ENCODE results near the gene COLEC11. TPM values are rescaled to one million over a fixed set of nuclear protein-coding genes. Genes with fewer than 3 reads are reported as not detected.

COLEC11 gene
- total and polyA plus RNA-seq, 5 experiments from 2014 or later: 1.8 to 1.9 TPM; not detected in 3

GRCh38 chr2:3587021-3587420 lies 7.9 kb upstream of the COLEC11 start:
- no peak overlapping the region for H3K4me3 Mint-ChIP-seq
- no peak overlapping the region for H3K27ac Mint-ChIP-seq
- H3K4me1 Mint-ChIP-seq: peaks cover 0 to 2% (median 0%) of the 10 kb centered on the region in 4 donors
- H3K36me3 Mint-ChIP-seq: peaks cover 0 to 40% (median 6%) of the 10 kb centered on the region in 3 donors
- H3K27me3 Mint-ChIP-seq: no peaks in the 10 kb centered on the region
- no peak for ATAC-seq
- no peaks in the 10 kb centered on the region for H3K9me3 Mint-ChIP-seq
- DNase-seq: no peak
- POLR2A ChIA-PET: no interaction called here

GRCh38 chr2:3587432-3587831 lies 7.5 kb upstream of the COLEC11 start:
- no peak for DNase-seq
- Mint-ChIP-seq H3K4me3 (no peak overlapping the region), H3K27ac (no peak overlapping the region), H3K9me3 (peaks cover 0 to 3% (median 0%) of the 10 kb centered on the region in 9 donors), H3K4me1 (peaks cover 0 to 2% (median 0%) of the 10 kb centered on the region in 4 donors), H3K27me3 (no peaks in the 10 kb centered on the region), H3K36me3 (peaks cover 0 to 36% (median 6%) of the 10 kb centered on the region in 3 donors)
- POLR2A ChIA-PET: no interaction called here
- no peak for ATAC-seq

GRCh38 chr2:3588084-3588483 lies 6.8 kb upstream of the COLEC11 start:
- POLR2A ChIA-PET: interaction anchor here (0.6 kb wide), 1 partner anchor 12 kb away, joined by 3 read pairs; no protein-coding TSS in a partner anchor
- ATAC-seq (no peak), DNase-seq (no peak)
- H3K27me3 Mint-ChIP-seq: no peaks in the 10 kb centered on the region
- H3K27ac Mint-ChIP-seq: peak overlapping the region in 2 of 10 donors; percentile 15 to 18
- H3K36me3 Mint-ChIP-seq: peaks cover 0 to 30% (median 7%) of the 10 kb centered on the region in 3 donors
- H3K4me3 Mint-ChIP-seq: no peak overlapping the region
- H3K4me1 Mint-ChIP-seq: peaks cover 0 to 2% (median 0%) of the 10 kb centered on the region in 4 donors
- peaks cover 0 to 4% (median 0%) of the 10 kb centered on the region in 9 donors for H3K9me3 Mint-ChIP-seq

GRCh38 chr2:3589086-3589485 lies 5.8 kb upstream of the COLEC11 start:
- H3K27ac Mint-ChIP-seq: peak overlapping the region in 1 of 10 donors; percentile 51
- no peak for DNase-seq
- H3K27me3 Mint-ChIP-seq: no peaks in the 10 kb centered on the region
- no peak overlapping the region for H3K4me3 Mint-ChIP-seq
- no peak for ATAC-seq
- peaks cover 4 to 28% (median 7%) of the 10 kb centered on the region in 3 donors for H3K36me3 Mint-ChIP-seq
- peaks cover 0 to 4% (median 0%) of the 10 kb centered on the region in 9 donors for H3K9me3 Mint-ChIP-seq
- peaks cover 0 to 2% (median 0%) of the 10 kb centered on the region in 4 donors for H3K4me1 Mint-ChIP-seq
- POLR2A ChIA-PET: no interaction called here

GRCh38 chr2:3595404-3595803 lies 492 bp downstream of the COLEC11 start:
- Mint-ChIP-seq H3K9me3 (peaks cover 0 to 4% (median 0%) of the 10 kb centered on the region in 9 donors), H3K36me3 (peaks cover 4 to 6% (median 4%) of the 10 kb centered on the region in 3 donors), H3K4me1 (peaks cover 1 to 25% (median 9%) of the 10 kb centered on the region in 4 donors), H3K27me3 (peaks cover 0 to 8% (median 0%) of the 10 kb centered on the region in 5 donors), H3K27ac (no peak overlapping the region), H3K4me3 (no peak overlapping the region)
- no peak for DNase-seq
- POLR2A ChIA-PET: interaction anchor here (0.9 to 1.0 kb wide), 2 partner anchors 9 to 37 kb away, joined by 3 to 4 read pairs; partner anchors contain the start of gene RNASEH1
- no peak for ATAC-seq

- POLR2A ChIA-PET: interaction anchor here (0.9 to 1.0 kb wide), 2 partner anchors 9 to 38 kb away, joined by 3 to 4 read pairs; partner anchors contain the start of gene RNASEH1
- H3K27me3 Mint-ChIP-seq: peaks cover 0 to 8% (median 0%) of the 10 kb centered on the region in 5 donors
- no peak for DNase-seq
Observed at GRCh38 chr2:3595985-3596384, 1.1 kb downstream of the COLEC11 start.

DNA sequence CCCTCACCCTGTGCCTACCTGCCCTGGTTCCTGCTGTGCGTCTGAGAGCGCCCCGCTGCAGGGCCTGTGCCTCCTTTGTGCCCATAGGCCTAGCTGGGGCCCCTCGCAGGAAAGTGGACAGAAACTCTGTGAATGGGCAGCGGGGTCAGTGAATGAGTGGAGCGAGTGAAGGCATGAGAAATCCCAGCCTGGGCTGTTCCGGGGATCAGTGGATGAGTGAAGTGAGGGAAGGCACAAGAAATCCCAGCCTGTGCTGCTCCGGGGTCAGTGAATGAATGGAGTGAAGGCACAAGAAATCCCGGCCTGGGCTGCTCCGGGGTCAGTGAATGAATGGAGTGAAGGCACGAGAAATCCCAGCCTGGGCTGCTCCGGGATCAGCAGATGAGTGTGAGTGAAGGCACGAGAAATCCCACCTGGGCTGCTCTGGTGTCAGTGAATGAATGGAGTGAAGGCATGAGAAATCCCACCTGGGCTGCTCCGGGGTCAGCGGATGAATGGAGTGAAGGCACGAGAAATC lies 2.0 kb downstream of the COLEC11 start:
- POLR2A ChIA-PET: no interaction called here
- ATAC-seq: no peak
- peak overlapping the region in 2 of 10 donors; percentile 55 to 60 for H3K4me3 Mint-ChIP-seq

More at GRCh38 chr2:3595985-3596384, 1.1 kb downstream of the COLEC11 start:
- ATAC-seq: peak; percentile 30 to 68
- H3K4me3 Mint-ChIP-seq: no peak overlapping the region
- peaks cover 4 to 6% (median 4%) of the 10 kb centered on the region in 3 donors for H3K36me3 Mint-ChIP-seq
- H3K27ac Mint-ChIP-seq: peak overlapping the region in 2 of 10 donors; percentile 16 to 24
- peaks cover 1 to 25% (median 9%) of the 10 kb centered on the region in 4 donors for H3K4me1 Mint-ChIP-seq
- peaks cover 0 to 4% (median 0%) of the 10 kb centered on the region in 9 donors for H3K9me3 Mint-ChIP-seq

DNA sequence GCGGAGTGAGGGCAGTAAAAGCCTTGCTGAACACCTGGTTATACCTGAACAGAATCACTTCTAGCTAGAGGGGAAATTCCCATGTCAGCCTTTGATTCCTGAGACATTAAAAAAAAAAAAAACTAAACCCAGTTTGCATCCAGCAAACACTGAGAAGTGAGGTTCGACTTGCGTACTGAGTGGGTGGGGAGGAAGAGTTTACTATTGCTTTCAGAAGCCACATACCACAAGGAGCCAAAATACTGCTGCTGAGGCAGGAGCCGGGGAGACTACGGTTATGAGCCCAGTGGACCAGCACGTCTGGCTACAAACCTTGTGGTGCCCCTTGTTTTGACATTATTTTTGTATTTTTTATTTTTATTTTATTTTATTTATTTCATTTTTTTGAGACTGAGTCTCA lies 2.7 kb downstream of the COLEC11 start:
- ATAC-seq (peak; percentile 33 to 83), DNase-seq (peak in 1 of 10 donors; percentile 14)
- peaks cover 0 to 8% (median 0%) of the 10 kb centered on the region in 5 donors for H3K27me3 Mint-ChIP-seq
- peaks cover 0 to 2% (median 0%) of the 10 kb centered on the region in 9 donors for H3K9me3 Mint-ChIP-seq
- POLR2A ChIA-PET: no interaction called here
- H3K36me3 Mint-ChIP-seq: peaks cover 3 to 6% (median 4%) of the 10 kb centered on the region in 3 donors
- peaks cover 3 to 25% (median 9%) of the 10 kb centered on the region in 4 donors for H3K4me1 Mint-ChIP-seq
- peak overlapping the region in 4 of 10 donors; percentile 54 to 89 (median 77) for H3K27ac Mint-ChIP-seq
- peak overlapping the region in 2 of 10 donors; percentile 6 to 55 for H3K4me3 Mint-ChIP-seq

More for the DNA sequence above, 2.0 kb downstream of the COLEC11 start:
- Mint-ChIP-seq H3K27me3 (peaks cover 0 to 8% (median 0%) of the 10 kb centered on the region in 5 donors), H3K9me3 (peaks cover 0 to 4% (median 0%) of the 10 kb centered on the region in 9 donors), H3K4me1 (peaks cover 1 to 25% (median 9%) of the 10 kb centered on the region in 4 donors), H3K27ac (peak overlapping the region in 4 of 10 donors; percentile 25 to 89 (median 65)), H3K36me3 (peaks cover 4 to 6% (median 4%) of the 10 kb centered on the region in 3 donors)
- no peak for DNase-seq

GRCh38 chr2:3598197-3598910 lies 3.4 kb downstream of the COLEC11 start:
- Mint-ChIP-seq H3K9me3 (no peaks in the 10 kb centered on the region), H3K36me3 (peaks cover 0 to 3% (median 2%) of the 10 kb centered on the region in 3 donors), H3K4me3 (peak overlapping the region in 2 of 10 donors; percentile 24 to 48), H3K27me3 (peaks cover 0 to 8% (median 0%) of the 10 kb centered on the region in 5 donors), H3K27ac (peak overlapping the region in 2 of 10 donors; percentile 72 to 88), H3K4me1 (peaks cover 3 to 25% (median 11%) of the 10 kb centered on the region in 4 donors)
- POLR2A ChIA-PET: no interaction called here
- DNase-seq (no peak), ATAC-seq (no peak)

DNA sequence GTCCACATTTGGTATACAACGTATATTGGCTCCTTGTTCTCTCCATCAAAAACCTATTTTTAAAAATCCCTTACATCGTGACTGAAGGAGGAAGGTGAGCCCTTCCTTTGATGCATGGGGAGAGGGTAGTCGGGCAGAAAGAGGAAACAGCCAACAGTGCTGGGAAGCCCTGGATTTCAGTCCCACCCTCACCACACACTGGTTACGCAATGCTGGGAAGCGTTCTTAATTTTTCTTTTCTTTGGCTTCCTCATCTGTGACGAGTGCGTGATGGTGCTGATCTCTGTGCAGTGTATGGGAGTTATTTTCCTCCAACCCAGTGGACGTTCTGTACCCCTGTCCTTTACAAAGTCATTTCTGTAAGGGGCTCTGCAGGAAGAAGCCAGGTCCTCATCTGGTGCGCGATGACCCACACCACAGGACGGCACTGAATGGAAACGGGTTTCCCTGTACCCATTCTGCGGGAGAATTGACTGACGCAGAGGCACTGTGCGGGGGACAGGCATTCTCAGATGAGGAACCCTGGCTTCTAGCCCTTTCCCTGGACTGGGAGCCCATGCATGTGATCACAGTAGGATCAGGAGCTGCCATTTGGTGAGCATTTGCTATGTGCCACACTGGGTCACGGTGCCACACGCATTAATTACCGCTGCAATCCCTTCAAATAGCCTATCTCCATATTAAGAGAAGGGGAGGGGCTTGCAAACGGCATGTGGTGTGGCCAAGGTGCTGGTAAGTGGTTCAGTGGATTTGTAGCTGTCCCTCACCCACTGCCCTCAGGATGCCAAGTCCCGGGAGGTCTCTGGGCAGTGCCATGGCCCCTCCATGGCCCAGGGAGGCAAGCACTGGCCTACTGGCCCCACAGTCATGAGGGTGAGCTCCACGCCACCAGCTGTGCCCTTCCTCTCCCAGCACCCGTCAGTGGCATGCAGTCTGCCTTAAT lies 4.3 kb downstream of the COLEC11 start:
- no peak overlapping the region for H3K4me3 Mint-ChIP-seq
- ATAC-seq (no peak), DNase-seq (no peak)
- no peaks in the 10 kb centered on the region for H3K36me3 Mint-ChIP-seq
- H3K27ac Mint-ChIP-seq: no peak overlapping the region
- POLR2A ChIA-PET: interaction anchor here (0.6 kb wide), 1 partner anchor 49 kb away, joined by 3 read pairs; no protein-coding TSS in a partner anchor
- no peaks in the 10 kb centered on the region for H3K9me3 Mint-ChIP-seq
- H3K27me3 Mint-ChIP-seq: peaks cover 0 to 8% (median 0%) of the 10 kb centered on the region in 5 donors
- H3K4me1 Mint-ChIP-seq: peaks cover 3 to 26% (median 11%) of the 10 kb centered on the region in 4 donors

GRCh38 chr2:3600256-3600855 lies 5.4 kb downstream of the COLEC11 start:
- H3K27ac Mint-ChIP-seq: no peak overlapping the region
- H3K9me3 Mint-ChIP-seq: no peaks in the 10 kb centered on the region
- peaks cover 6 to 33% (median 11%) of the 10 kb centered on the region in 4 donors for H3K4me1 Mint-ChIP-seq
- DNase-seq: no peak
- no peak overlapping the region for H3K4me3 Mint-ChIP-seq
- no peak for ATAC-seq
- POLR2A ChIA-PET: interaction anchor here (0.6 kb wide), 1 partner anchor 51 kb away, joined by 3 read pairs; no protein-coding TSS in a partner anchor
- H3K36me3 Mint-ChIP-seq: no peaks in the 10 kb centered on the region
- H3K27me3 Mint-ChIP-seq: peaks cover 0 to 8% (median 0%) of the 10 kb centered on the region in 5 donors

Data from naive thymus-derived CD8-positive, alpha-beta T cell (primary cell).